IMR-90 (cell line): ENCODE data around the gene ELMO1. TPM values are rescaled to one million over a fixed set of nuclear protein-coding genes. Genes with fewer than 3 reads are reported as not detected.

Experiments used
- ATAC-seq: fragments of 200-7000 bp; cut with Tn5 transposase; 2 replicates; pipeline ENCODE4 v1.9.1; 2020; ENCODE audit warnings: low read depth, mild to moderate bottlenecking, moderate library complexity
- BruUV-seq: library from RNA; stranded (reverse); fragments of 400-500 nt; replicated peaks from 2 replicates; lab custom pipeline; 2021; lab: Mats Ljungman, UMichigan
- CTCF ChIA-PET: fragments of 300-600 bp; formaldehyde crosslinking; extraction: SDS; loops from one replicate; lab custom pipeline; 2021; ENCODE audit warnings: antibody characterized with exemption; lab: Yijun Ruan, JAX
- POLR2A ChIA-PET: fragments of 300-600 bp; sonication (Branson Sonifier 250); formaldehyde crosslinking; loops from one replicate; lab custom pipeline; 2022; ENCODE audit warnings: antibody characterized with exemption; ENCODE audit not compliant: unreplicated experiment; lab: Charles Lee
- DNase-seq: peaks from one replicate; pipeline ENCODE4 v3.0.0; 2013
- H2AFZ ChIP-seq: replicated peaks from 2 replicates; pipeline ENCODE3; 2013; ENCODE audit warnings: low read length, mild to moderate bottlenecking; ENCODE audit not compliant: poor library complexity
- H2AK5ac ChIP-seq: 2 replicates; pipeline ENCODE4 v1.6.1; 2013; ENCODE audit warnings: low read depth, low read length, inconsistent platforms
- H2AK9ac ChIP-seq: replicated peaks from 2 replicates; pipeline ENCODE3; 2013; ENCODE audit warnings: mild to moderate bottlenecking, low read depth, low read length, moderate library complexity; ENCODE audit not compliant: poor library complexity
- H2BK120ac ChIP-seq: 2 replicates; pipeline ENCODE4 v1.6.1; 2013; ENCODE audit warnings: low read depth, low read length, inconsistent platforms
- H2BK15ac ChIP-seq: 3 replicates; pipeline ENCODE4 v1.6.1; 2013; ENCODE audit warnings: low read depth, low read length, inconsistent platforms
- H2BK20ac ChIP-seq: 2 replicates; pipeline ENCODE4 v1.6.1; 2013; ENCODE audit warnings: low read depth, mild to moderate bottlenecking, inconsistent platforms, low read length, moderate library complexity
- H2BK5ac ChIP-seq: 2 replicates; pipeline ENCODE4 v1.6.1; 2013; ENCODE audit warnings: mild to moderate bottlenecking, low read depth, low read length, inconsistent platforms; ENCODE audit not compliant: poor library complexity, severe bottlenecking
- H3K14ac ChIP-seq: replicated peaks from 2 replicates; pipeline ENCODE4 v1.6.1; 2013; ENCODE audit warnings: low read depth, low read length, inconsistent platforms
- H3K18ac ChIP-seq: 2 replicates; pipeline ENCODE4 v1.6.1; 2013; ENCODE audit warnings: low read depth, low read length, control low read depth
- H3K23ac ChIP-seq: 2 replicates; pipeline ENCODE4 v1.6.1; 2013; ENCODE audit warnings: low read depth, low read length, inconsistent platforms
- H3K27ac ChIP-seq: 2 replicates; pipeline ENCODE4 v1.5.1; 2013; ENCODE audit warnings: mild to moderate bottlenecking, control low read depth, low read length; ENCODE audit not compliant: insufficient read depth
- H3K27me3 ChIP-seq: 2 replicates; pipeline ENCODE4 v1.6.1; 2013; ENCODE audit warnings: low read length; ENCODE audit not compliant: control insufficient read depth, insufficient read depth
- H3K36me3 ChIP-seq: 2 replicates; pipeline ENCODE4 v1.6.1; 2013; ENCODE audit warnings: low read length, mixed read lengths; ENCODE audit not compliant: control insufficient read depth, insufficient read depth
- H3K4ac ChIP-seq: 2 replicates; pipeline ENCODE4 v1.6.1; 2013; ENCODE audit warnings: low read depth, low read length, inconsistent platforms
- H3K4me1 ChIP-seq: 2 replicates; pipeline ENCODE4 v1.6.1; 2013; ENCODE audit warnings: low read length, mixed read lengths; ENCODE audit not compliant: control insufficient read depth, insufficient read depth
- H3K4me2 ChIP-seq: 2 replicates; pipeline ENCODE4 v1.6.1; 2013; ENCODE audit warnings: low read depth, mild to moderate bottlenecking, control low read depth, low read length, moderate library complexity
- H3K4me3 ChIP-seq: 2 replicates; pipeline ENCODE4 v1.5.1; 2013; ENCODE audit warnings: low read depth, mild to moderate bottlenecking, control low read depth, low read length, moderate library complexity; ENCODE audit not compliant: insufficient read depth
- H3K56ac ChIP-seq: 2 replicates; pipeline ENCODE4 v1.6.1; 2013; ENCODE audit warnings: low read length, inconsistent platforms; ENCODE audit not compliant: insufficient read depth; ENCODE audit errors: extremely low read depth
- H3K79me1 ChIP-seq, 2 experiments: 2 replicates each; pipeline ENCODE4 v1.6.1; 2013; ENCODE audit warnings: low read length in 2 of 2, inconsistent platforms in 1 of 2, low read depth in 1 of 2
- H3K9ac ChIP-seq: 2 replicates; pipeline ENCODE4 v1.6.1; 2013; ENCODE audit warnings: low read depth, low read length, control low read depth
- H3K9me1 ChIP-seq: 2 replicates; pipeline ENCODE4 v1.6.1; 2013; ENCODE audit warnings: low read length, inconsistent platforms; ENCODE audit not compliant: insufficient read depth
- H3K9me3 ChIP-seq: 2 replicates; pipeline ENCODE4 v1.6.1; 2013; ENCODE audit warnings: low read length; ENCODE audit not compliant: control insufficient read depth, insufficient read depth
- H4K20me1 ChIP-seq: 2 replicates; pipeline ENCODE4 v1.6.1; 2013; ENCODE audit warnings: low read length, inconsistent platforms; ENCODE audit not compliant: insufficient read depth
- H4K5ac ChIP-seq: 2 replicates; pipeline ENCODE4 v1.6.1; 2013; ENCODE audit warnings: mild to moderate bottlenecking, low read depth, low read length, control low read depth
- H4K8ac ChIP-seq, 2 experiments: 2 replicates each; pipeline ENCODE4 v1.6.1; 2013; ENCODE audit warnings: low read depth in 2 of 2, low read length in 2 of 2, control low read depth in 1 of 2, inconsistent platforms in 1 of 2
- H4K91ac ChIP-seq: 2 replicates; pipeline ENCODE4 v1.6.1; 2013; ENCODE audit warnings: low read depth, low read length, inconsistent platforms; ENCODE audit not compliant: insufficient read depth
- BHLHE40 ChIP-seq: fragments of 150-350 bp; IDR thresholded peaks from 2 replicates; pipeline ENCODE4 v1.6.1; 2016; ENCODE audit warnings: mild to moderate bottlenecking, low read depth, low read length
- CEBPB ChIP-seq: IDR thresholded peaks from 2 replicates; pipeline ENCODE4 v1.6.1; 2012; ENCODE audit warnings: low read depth, low read length, improper control_type of control experiment
- CHD1 ChIP-seq: IDR thresholded peaks from 2 replicates; pipeline ENCODE4 v1.6.1; 2012; ENCODE audit warnings: low read depth, low read length, improper control_type of control experiment
- CTCF ChIP-seq: conservative IDR thresholded peaks from 2 replicates; pipeline ENCODE4 v1.5.1; 2012; ENCODE audit warnings: mild to moderate bottlenecking, low read depth, low read length, improper control_type of control experiment
- MAFK ChIP-seq: IDR thresholded peaks from 2 replicates; pipeline ENCODE4 v1.6.1; 2012; ENCODE audit warnings: low read depth, low read length, improper control_type of control experiment
- MAZ ChIP-seq: IDR thresholded peaks from 2 replicates; pipeline ENCODE4 v1.6.1; 2012; ENCODE audit warnings: low read depth, mild to moderate bottlenecking, low read length, improper control_type of control experiment, moderate library complexity, borderline replicate concordance
- MXI1 ChIP-seq: IDR thresholded peaks from 2 replicates; pipeline ENCODE4 v1.6.1; 2012; ENCODE audit warnings: low read depth, mild to moderate bottlenecking, low read length, moderate library complexity, borderline replicate concordance
- NFE2L2 ChIP-seq: fragments of 150-350 bp; IDR thresholded peaks from 2 replicates; pipeline ENCODE4 v1.6.1; 2016; ENCODE audit warnings: low read depth, mild to moderate bottlenecking, low read length
- RAD21 ChIP-seq: IDR thresholded peaks from 2 replicates; pipeline ENCODE4 v1.6.1; 2012; ENCODE audit warnings: low read length, improper control_type of control experiment
- RCOR1 ChIP-seq: IDR thresholded peaks from 2 replicates; pipeline ENCODE4 v1.6.1; 2012; ENCODE audit warnings: mild to moderate bottlenecking, low read length, improper control_type of control experiment; ENCODE audit not compliant: insufficient replicate concordance
- RFX5 ChIP-seq: IDR thresholded peaks from 2 replicates; pipeline ENCODE4 v1.8.0; 2012; ENCODE audit warnings: low read depth, mild to moderate bottlenecking, low read length, moderate library complexity
- SMC3 ChIP-seq: fragments of 150-350 bp; IDR thresholded peaks from 2 replicates; pipeline ENCODE4 v1.6.1; 2016; ENCODE audit warnings: low read depth, mild to moderate bottlenecking, antibody characterized with exemption, low read length, moderate library complexity
- WGBS, 2 experiments: methylation state at CpG; one replicate each; pipeline versions ENCODE4 v1.1.5 to v1.1.7; 2013; ENCODE audit warnings: missing lambda C conversion rate in 2 of 2; ENCODE audit not compliant: insufficient read length in 1 of 2; ENCODE audit errors: extremely low coverage in 2 of 2; 5-methylcytosine and 5-hydroxymethylcytosine counted together
- dilution Hi-C: fragments of 300-500 bp; cut with HindIII; formaldehyde crosslinking; loops from one replicate; pipeline ENCODE4 v1.14.3; 2018; ENCODE audit warnings: low sequenced_read_pairs; ENCODE audit not compliant: unreplicated experiment
- in situ Hi-C: fragments of 300-500 bp; cut with MboI; formaldehyde crosslinking; loops from 3 replicates; pipeline ENCODE4 v1.14.3; 2019; ENCODE audit warnings: low sequenced_read_pairs, inconsistent platforms, mixed read lengths
- intact Hi-C: fragments of 100-400 bp; cut with micrococcal nuclease; formaldehyde crosslinking; loops from 2 replicates; pipeline ENCODE4 v1.10.0; 2022
- polyA plus RNA-seq, 3 experiments: library from polyadenylated mRNA; depleted of rRNA; stranded (reverse); fragments of >200 nt; gene quantifications; 2 replicates each; pipeline ENCODE4 v1.2.3, GENCODE V29; 2012; ENCODE audit warnings: low replicate concordance in 1 of 3
- total RNA-seq: library from RNA; depleted of rRNA; stranded (reverse); fragments of >200 nt; gene quantifications from 2 replicates; pipeline ENCODE4 v1.2.3, GENCODE V29; 2012
- TF ChIP-seq, protein P1 (sequence below): fragments of 150-350 bp; IDR thresholded peaks from 2 replicates; pipeline ENCODE4 v1.6.1; 2016; ENCODE audit warnings: low read depth, mild to moderate bottlenecking, low read length, moderate library complexity, borderline replicate concordance

Gene ELMO1
- total and polyA plus RNA-seq, 2 of the 4 experiments (the other 2 are of a cell fraction), result 0.03 TPM; not detected in 1

DNA sequence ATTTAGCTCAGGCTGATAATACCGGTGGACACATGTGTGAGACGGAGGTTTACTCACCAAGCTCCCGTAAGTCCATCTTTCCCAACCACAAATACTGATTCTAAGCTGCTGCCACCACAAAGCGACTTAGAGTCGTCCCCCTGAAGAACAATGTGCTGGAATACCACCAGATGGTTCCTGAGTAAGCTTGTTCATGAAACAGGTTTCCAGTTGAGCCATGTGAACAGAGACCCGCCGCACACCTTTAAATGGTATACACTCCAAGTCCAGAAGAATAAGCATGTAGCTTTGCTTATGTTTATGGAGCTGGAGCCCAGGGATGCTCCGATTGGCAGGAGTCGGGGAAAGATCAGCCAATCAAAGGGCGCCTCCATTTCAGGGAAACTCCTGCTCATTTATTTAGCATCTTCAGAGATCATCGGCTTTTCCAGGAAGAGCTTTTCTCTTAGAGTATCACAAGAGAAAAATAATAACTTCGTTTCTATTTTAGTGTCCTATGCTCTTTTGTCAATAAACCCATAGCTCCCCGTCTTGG, 462.7 kb downstream of the ELMO1 start:
- Histone ChIP-seq H4K20me1 (no peaks in the 10 kb centered on the region), H2BK120ac (no peak overlapping the region), H3K23ac (no peak overlapping the region), H3K9ac (no peak overlapping the region), H3K9me3 (no peaks in the 10 kb centered on the region), H2BK5ac (no peak overlapping the region), H2AFZ (no peak overlapping the region), H3K9me1 (no peaks in the 10 kb centered on the region), H3K27me3 (peaks cover 15% of the 10 kb centered on the region), H2AK5ac (no peak overlapping the region), H4K91ac (no peak overlapping the region), H3K4me2 (no peak overlapping the region), H3K14ac (no peak overlapping the region), H3K4me3 (no peak overlapping the region), H4K5ac (no peak overlapping the region), H2BK20ac (no peak overlapping the region), H2AK9ac (no peak overlapping the region), H3K4ac (no peak overlapping the region), H3K27ac (no peak overlapping the region), H3K56ac (no peak overlapping the region), H2BK15ac (no peak overlapping the region), H4K8ac (no peak overlapping the region), H3K18ac (no peak overlapping the region), H3K36me3 (no peaks in the 10 kb centered on the region), H3K4me1 (no peaks in the 10 kb centered on the region), H3K79me1 (no peaks in the 10 kb centered on the region)
- DNase-seq (no peak), ATAC-seq (no peak)
- dilution Hi-C loops (no loop called here), intact Hi-C loops (loop anchor here (2.0 kb wide), 1 partner anchor 155 kb away; no protein-coding TSS in a partner anchor), in situ Hi-C loops (loop anchor here (5.0 kb wide), 1 partner anchor 196 kb away; no protein-coding TSS in a partner anchor)
- ChIA-PET POLR2A (no interaction called here), CTCF (interaction anchor here (0.9 to 7.7 kb wide), 5 partner anchors 18 to 498 kb away, joined by 3 to 54 read pairs (median 4); no protein-coding TSS in a partner anchor)
- no TSS peak for BruUV-seq
- 83% methylated on average over 2 of the region's 13 CpGs; no CpG with 5 or more reads in 1 of the 2 experiments for WGBS, 2 experiments
- TF ChIP-seq BHLHE40, result no peak
- no peak for TF ChIP-seq CEBPB
- no peak for TF ChIP-seq SMC3
- TF ChIP-seq RFX5, result no peak
- no peak for TF ChIP-seq CHD1
- no peak for TF ChIP-seq RCOR1
- TF ChIP-seq, protein P1, sequence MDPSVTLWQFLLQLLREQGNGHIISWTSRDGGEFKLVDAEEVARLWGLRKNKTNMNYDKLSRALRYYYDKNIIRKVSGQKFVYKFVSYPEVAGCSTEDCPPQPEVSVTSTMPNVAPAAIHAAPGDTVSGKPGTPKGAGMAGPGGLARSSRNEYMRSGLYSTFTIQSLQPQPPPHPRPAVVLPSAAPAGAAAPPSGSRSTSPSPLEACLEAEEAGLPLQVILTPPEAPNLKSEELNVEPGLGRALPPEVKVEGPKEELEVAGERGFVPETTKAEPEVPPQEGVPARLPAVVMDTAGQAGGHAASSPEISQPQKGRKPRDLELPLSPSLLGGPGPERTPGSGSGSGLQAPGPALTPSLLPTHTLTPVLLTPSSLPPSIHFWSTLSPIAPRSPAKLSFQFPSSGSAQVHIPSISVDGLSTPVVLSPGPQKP, result no peak
- no peak for TF ChIP-seq MXI1
- no peak for TF ChIP-seq MAZ
- TF ChIP-seq CTCF, result no peak
- no peak for TF ChIP-seq NFE2L2
- TF ChIP-seq MAFK, result no peak
- no peak for TF ChIP-seq RAD21
